NCI-H510A (cell line): ENCODE measurements around the gene ISCA2.

Source experiments
- DNase-seq: peaks from one replicate; lab custom pipeline; 2025; lab: John Stamatoyannopoulos, UW

The ISCA2 gene

GRCh38 chr14:74508844-74509428 is 15.4 kb downstream of the ISCA2 start:
- no peak for DNase-seq

GRCh38 chr14:74509587-74510222 is 16.1 kb downstream of the ISCA2 start:
- DNase-seq, result no peak

GRCh38 chr14:74510223-74510931 is 16.8 kb downstream of the ISCA2 start:
- no peak for DNase-seq

GRCh38 chr14:74510959-74511409 is 17.4 kb downstream of the ISCA2 start:
- DNase-seq, result no peak

- no peak for DNase-seq
These were observed 18.6 kb downstream of the ISCA2 start for GRCh38 chr14:74511966-74512830.

GRCh38 chr14:74514471-74514941 is 20.9 kb downstream of the ISCA2 start:
- no peak for DNase-seq

GRCh38 chr14:74515891-74516412 is 22.4 kb downstream of the ISCA2 start:
- no peak for DNase-seq

- no peak for DNase-seq
These were observed 23.0 kb downstream of the ISCA2 start for GRCh38 chr14:74516451-74517160.

- DNase-seq, result peak; percentile 86
These were observed 24.2 kb downstream of the ISCA2 start for GRCh38 chr14:74517731-74518130.

GRCh38 chr14:74518221-74518620 is 24.7 kb downstream of the ISCA2 start:
- peak; percentile 86 for DNase-seq

- no peak for DNase-seq
These were observed 25.9 kb downstream of the ISCA2 start for GRCh38 chr14:74519316-74520074.

- DNase-seq, result no peak
These were observed 28.2 kb downstream of the ISCA2 start for GRCh38 chr14:74521756-74522155.

GRCh38 chr14:74522740-74523139 is 29.2 kb downstream of the ISCA2 start:
- no peak for DNase-seq

- no peak for DNase-seq
These were observed 30.7 kb downstream of the ISCA2 start for GRCh38 chr14:74524076-74524811.

- DNase-seq, result no peak
These were observed 31.2 kb downstream of the ISCA2 start for GRCh38 chr14:74524812-74525135.

- no peak for DNase-seq
These were observed 31.8 kb downstream of the ISCA2 start for GRCh38 chr14:74525361-74525851.

- DNase-seq, result no peak
These were observed 33.5 kb downstream of the ISCA2 start for GRCh38 chr14:74526854-74527585.

GRCh38 chr14:74527736-74528280 is 34.2 kb downstream of the ISCA2 start:
- no peak for DNase-seq

GRCh38 chr14:74528406-74528805 is 34.8 kb downstream of the ISCA2 start:
- no peak for DNase-seq
